Ecto neural progenitor cell (in vitro differentiated cells): Measurements from ENCODE around the gene ADCY3.
"Not testable (repeated sequence)": the region's sequence is repeated elsewhere in the genome, so short reads cannot be mapped to it uniquely, and the experiment has no call there.

ENCODE experiments used
- DNase-seq: peaks from one replicate; pipeline ENCODE4 v3.0.0-alpha.2; 2018; ENCODE audit warnings: low spot score

The ADCY3 gene

DNA sequence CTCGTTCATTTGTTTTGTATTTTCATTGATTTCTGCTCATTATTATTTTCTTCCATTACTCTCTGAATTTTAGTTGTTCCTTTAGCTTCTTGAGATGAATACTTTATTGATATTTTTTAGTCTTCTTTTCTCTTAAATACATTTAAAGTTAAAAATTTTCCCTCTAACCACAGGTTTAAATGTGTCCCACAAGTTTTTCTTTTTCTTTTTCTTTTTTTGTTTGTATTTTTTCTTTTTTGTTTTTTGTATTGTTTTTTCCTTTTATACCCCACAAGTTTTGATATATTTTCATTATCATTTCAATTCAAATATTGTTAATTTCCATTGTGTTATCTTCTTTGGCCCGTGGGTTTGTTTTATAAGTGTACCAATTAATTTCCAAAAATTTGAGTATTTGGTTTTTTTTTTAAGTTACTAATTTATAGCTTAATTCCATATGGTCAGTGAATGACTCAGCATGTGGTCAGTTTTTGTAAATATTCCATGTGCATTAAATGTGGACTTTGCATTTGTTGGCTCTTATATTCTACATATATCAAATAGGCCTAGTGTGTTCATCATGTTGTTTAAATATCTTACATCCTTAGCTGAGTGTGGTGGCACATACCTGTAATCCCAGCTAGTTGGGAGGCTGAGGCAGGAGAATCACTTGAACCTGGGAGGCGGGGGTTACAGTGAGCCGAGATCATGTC is 110.6 kb downstream of the ADCY3 start:
- DNase-seq: no peak

DNA sequence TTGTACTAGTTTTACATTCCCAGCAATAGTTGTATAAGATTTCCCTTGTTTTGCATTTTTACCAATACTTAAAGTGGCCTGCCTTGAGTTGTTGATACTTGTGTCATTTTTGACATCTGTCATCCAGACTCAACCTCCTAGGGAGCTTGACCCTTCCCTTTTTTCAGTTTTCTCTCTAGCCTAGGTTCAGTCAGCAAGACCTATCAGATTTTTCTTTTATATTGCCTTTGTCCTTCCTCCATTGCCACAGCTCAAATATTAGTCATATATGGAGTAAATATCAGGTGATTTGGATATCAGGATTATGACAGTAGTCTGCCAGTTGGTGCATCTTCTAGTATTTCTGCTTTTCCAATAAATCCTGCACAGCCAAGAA is 113.4 kb downstream of the ADCY3 start:
- no peak for DNase-seq

DNA sequence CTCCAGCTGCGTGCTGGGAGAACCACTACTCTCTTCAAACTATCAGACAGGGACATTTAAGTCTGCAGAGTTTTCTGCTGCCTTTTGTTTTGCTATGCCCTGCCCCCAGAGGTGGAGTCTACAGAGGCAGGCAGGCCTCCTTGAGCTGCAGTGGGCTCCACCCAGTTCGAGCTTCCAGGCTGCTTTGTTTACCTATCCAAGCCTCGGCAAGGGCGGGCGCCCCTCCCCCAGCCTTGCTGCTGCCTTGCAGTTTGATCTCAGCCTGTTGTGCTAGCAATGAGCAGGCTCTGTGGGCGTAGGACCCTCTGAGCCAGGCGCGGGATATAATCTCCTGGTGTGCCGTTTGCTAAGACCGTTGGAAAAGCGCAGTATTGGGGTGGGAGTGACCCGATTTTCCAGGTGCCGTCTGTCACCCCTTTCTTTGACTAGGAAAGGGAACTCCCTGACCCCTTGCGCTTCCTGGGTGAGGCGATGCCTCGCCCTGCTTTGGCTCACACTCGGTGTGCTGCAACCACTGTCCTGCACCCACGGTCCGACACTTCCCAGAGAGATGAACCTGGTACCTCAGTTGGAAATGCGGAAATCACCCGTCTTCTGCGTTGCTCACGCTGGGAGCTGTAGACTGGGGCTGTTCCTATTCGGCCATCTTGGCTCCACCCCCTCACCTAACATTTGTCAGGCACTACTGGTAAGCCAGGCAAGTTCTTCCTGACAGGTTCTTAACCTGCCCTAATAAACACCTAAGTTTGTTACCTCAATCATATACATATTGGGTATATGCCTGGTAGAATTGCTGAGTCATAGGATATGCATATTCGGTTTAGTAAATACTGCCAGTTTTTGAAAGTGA is 114.0 kb downstream of the ADCY3 start:
- not testable (repeated sequence) for DNase-seq

DNA sequence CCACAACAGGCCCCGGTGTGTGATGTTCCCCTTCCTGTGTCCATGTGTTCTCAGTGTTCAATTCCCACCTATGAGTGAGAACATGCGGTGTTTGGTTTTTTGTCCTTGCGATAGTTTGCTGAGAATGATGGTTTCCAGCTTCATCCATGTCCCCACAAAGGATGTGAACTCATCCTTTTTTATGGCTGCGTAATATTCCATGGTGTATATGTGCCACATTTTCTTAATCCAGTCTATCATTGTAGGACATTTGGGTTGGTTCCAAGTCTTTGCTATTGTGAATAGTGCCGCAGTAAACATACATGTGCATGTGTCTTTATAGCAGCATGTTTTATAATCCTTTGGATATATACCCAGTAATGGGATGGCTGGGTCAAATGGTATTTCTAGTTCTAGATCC is 119.5 kb downstream of the ADCY3 start:
- DNase-seq: not testable (repeated sequence)

DNA sequence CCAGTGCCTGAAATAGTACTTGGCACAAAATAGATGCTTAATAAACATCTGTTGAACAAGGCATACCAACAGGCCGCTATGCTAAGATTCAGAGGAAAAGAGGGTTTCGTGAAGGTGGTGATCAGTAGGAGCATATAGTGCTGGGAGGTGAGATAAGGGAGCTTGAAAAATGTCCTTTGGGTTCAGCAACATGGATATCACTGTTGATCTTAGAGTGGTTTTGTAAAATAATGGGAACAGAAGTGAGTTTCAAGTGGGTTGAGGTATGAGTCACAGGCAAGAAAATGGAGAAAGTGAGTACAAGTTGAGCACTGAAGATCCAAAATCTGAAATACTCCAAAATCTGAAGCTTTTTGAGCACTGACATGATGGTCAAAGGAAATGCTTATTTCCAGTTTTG is 122.4 kb downstream of the ADCY3 start:
- no peak for DNase-seq

DNA sequence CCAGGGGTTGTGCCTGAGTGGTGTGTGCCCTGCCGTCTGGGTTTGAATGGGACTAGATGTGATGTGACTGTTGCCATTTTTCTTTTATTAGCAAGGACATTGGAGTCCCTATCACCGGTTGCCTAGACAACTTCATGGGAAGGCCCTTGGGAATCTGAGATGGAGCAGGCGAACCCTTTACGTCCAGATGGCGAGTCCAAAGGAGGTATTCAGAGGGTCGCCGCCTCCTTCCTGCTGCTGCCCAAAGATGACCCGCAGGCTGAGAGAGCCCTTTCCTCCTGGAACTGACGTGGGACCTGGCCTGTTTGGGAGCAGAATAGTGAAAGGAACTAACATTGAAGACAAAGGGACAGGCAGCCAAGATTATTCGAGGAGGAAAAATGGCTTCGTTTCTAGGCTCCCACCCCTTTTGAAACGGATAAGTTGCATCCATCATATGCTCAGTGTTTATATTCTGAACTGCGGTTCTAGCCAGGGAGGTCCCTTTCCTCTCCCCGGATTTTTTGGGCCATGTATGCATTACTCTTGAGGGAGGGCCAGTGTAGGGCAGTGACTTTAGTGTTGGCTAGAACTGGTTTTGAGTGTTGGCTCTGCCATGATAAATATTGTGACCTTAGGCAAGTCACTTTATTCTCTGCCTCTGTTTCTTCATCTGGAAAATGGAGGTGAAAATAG is 126.1 kb downstream of the ADCY3 start:
- DNase-seq: no peak

DNA sequence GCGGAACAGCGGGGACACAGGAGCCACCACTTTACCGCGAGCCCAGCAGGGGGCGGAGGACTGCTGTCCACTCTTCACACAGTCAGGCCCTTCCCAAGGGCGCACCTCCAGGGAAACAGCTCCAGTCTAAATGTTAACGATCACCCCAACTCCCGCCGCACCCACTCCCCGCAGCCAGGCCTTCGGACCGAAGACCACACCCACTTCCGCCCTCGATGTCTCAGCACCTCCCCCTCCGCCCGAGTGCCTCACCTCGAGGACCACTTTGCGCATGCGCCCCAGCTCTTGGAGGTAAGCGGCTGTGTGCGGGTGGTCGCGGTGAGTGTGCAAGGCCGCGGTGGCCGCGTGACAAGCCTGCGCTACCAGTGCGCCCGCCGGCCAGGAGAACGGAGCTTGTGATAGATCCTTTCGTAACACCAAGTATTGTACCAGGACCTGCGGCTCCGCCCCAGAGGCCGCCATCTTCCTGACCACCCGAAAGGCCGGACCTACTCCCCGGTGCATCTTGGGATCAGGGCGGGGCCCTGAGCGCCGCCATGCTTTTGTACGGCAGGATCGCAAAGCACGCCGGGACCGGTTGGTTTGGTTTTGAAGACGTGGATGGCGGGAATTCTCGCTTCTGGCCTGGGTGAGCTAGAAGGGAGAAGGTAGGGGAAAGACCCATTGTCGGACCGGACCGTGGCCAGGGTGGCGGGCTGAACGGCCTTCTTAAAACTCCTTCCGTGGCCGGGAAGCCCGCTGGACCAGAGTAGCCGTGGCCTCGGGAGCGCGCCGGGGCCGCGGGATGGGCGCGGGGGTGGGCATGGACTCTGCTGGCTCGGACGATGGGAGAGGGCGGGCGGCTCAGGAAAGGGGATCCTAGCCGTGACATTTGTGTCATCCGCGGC is 126.9 kb downstream of the ADCY3 start, which contains the start of the genes CENPO and PTRHD1:
Gene CENPO (plus strand): TSS at position 552 of the 887 bp plus-strand sequence. CDS start 495 bp downstream, outside the sequence.
Gene PTRHD1 (minus strand): TSS at position 518 of the 887 bp plus-strand sequence. CDS start 14 bp downstream, at position 504.
- DNase-seq: peak; percentile 97

DNA sequence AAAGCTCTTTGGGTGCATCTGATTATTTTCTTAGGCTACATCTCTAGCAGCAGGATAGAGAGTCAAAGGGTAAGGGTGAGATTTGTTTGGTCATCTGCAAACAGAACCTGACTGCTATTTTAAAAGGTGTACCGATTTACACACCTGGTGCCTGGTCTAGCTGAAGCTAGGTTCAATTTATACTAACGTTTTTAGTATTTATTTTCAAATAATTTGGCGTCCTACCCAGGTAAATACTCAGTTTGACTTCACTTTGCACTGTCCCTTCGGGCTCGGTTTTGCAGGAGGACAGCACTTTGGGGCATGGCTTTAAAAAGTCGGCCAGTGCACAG is 127.5 kb downstream of the ADCY3 start:
- no peak for DNase-seq

DNA sequence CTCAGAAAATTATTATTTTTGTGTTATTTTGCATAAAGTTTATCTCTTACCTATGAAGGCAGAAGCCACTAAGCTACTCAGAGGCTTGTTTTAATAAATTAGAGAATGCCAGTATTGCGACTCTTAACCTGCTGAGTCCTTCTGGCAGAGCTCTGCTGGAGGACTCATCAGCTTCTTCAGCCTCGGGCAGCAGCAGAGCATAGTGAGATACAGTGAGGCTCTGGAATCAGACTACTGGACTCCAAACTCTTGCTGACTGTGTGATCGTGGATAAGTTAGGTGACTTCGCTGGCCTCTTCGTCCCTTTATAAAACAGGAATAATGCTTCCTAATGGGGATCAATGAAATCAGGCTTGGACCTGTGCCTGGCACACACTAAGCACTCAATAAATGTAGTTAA is 128.6 kb downstream of the ADCY3 start:
- no peak for DNase-seq

DNA sequence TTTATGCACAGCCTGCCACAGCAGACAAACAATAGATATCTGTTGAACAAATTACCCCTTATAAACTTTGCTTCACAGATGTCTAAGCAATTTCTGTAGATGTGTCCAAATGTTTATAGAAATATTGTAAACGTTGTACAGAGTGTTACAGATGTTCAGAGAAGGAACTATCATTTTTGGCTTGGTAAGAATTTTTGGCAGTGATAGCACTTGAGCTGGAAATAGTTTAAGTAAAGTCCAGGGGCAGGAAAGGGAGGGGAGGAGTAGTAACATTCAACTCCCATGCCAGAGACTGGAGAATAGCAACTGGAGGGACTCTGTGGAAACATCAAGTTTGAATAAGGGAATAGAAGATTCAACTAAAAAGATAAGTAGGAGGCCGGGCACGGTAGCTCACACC is 131.2 kb downstream of the ADCY3 start:
- no peak for DNase-seq

DNA sequence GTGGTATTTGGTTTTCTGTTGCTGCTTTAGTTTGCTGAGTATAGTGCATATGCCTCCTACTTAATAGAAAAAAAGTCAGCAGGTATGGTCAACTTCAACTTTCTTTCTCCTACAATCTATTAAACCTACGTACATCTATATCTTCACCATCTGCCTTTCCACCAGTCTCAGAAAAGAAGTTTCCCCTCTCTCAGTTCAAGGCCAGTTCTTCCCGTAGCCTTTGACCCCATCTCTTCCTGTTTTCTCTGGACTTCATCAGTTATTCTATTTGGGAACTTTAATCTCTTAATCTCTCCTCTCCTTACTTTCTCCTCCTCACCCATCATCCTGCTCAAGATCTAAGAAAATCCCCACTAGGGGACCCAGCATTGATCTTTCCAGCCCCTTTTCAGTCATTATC is 132.5 kb downstream of the ADCY3 start:
- DNase-seq: no peak

DNA sequence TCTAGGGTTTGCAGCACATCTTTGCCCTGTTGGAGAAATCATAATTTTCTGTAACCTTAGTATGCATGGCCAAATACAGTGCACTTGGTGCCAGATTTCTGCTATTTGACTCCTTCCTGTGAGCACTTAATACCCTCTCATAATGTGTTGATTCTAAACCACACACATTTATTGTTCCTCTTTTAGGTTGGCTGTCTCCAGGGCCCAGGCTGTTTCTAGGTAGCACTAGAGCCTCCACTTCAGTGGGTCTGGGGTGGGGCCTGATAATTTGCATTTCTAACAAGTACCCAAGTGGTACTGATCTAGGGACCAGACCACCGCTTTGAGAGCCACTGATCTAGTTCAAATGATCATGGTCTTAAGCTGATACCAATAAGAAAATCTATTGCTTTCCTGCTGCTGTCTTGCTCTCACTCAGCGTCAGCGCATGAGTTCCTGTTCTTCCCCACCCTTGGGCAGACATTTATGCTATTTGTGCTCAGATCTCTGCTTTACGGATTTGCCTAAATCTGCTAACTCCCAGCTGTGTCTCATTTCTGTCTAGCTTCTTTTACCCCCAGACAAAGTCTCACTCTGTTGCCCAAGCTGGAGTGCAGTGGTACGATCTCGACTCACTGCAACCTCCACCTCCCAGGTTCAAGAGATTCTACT is 134.2 kb downstream of the ADCY3 start:
- no peak for DNase-seq

DNA sequence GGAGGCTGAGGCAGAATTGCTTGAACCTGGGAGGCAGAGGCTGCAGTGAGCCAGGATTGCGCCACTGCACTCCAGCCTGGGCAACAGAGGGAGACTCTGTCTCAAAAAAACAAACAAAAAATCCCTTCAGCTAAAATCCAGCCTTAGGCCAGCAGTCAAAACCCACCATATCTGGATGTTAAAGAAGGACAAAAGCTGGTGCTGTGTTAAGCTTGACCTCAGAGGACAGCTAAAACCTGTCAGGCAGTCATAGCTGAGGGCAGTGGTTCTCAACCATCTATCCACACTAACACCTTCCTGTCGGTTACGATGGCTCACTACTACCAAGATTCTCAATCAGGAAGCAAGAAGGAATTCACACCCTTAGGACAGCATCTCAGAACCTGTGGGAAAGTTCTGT is 136.4 kb downstream of the ADCY3 start:
- no peak for DNase-seq

DNA sequence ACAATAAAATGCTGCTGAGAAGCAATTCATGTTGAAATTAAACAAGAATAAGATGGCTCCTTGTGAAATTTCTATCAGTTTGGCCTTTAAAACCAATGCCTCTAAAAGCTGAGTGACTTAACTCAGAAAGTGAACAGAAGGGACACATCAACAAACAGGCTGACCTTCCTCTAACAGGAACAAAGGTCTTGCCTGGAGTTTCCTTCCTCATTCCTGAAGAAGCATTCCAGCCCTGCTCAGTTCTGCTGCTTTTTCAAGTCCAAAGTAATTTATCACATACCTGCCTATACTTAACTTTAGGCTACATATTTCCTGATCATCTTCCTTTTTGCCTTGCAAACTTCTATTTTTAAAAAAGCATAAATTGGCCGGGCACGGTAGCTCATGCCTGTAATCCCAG is 140.9 kb downstream of the ADCY3 start:
- no peak for DNase-seq

DNA sequence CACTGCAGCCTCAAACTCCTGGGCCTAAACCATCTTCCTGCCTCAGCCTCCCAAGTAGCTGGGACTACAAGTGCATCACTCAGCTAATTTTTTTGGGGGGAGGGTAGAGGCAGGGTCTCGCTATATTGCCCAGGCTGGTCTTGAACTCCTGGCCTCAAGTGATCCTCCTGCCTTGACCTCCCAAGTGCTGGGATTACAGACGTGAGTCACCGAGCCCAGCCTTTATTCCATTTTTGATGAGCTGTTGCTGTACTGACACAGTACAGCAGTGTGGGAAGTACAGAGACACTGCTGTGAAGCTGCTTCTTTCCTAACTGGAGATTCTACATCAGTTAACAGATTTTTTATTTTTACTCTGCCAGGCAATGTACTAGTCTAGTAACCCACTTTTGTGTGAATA is 145.7 kb downstream of the ADCY3 start:
- no peak for DNase-seq

DNA sequence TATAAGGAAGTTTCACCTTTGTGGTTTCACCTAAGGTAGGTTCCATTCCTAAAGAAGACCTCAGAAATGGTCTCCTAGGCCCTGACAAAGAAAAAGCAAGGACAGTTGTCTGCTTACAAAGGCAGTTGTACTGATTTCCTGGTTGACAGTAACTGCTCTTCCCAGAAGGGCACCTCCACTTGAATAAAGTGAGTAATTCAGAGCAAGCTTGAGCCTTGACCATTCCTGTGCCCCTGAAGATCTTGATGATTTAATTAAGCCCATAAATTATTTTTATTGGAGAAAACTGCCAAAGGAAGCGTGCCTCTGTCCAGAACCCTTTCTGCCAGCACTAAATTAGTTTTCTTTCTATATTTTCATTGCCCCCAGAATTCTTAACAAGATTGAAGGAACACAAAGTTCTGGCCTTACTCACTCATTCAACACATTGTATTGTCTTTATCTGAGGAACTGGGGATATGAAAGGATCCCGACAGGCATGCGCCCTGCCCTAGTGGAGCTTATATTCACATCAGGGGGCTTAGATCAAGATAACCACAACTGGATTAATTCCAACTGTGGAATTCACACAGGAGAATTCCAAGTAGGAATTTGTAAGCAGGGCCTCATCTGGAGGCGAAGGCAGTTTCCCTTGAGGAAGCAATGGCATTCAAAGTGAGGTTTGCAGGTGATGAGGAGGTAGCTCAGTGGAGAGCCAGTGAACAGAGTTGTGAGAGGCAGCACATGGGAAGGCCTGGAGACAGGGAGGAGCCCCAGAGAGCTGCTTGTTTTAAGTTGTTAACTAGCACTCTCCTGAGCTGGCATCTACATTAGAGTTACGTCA is 148.1 kb downstream of the ADCY3 start:
- DNase-seq: no peak

DNA sequence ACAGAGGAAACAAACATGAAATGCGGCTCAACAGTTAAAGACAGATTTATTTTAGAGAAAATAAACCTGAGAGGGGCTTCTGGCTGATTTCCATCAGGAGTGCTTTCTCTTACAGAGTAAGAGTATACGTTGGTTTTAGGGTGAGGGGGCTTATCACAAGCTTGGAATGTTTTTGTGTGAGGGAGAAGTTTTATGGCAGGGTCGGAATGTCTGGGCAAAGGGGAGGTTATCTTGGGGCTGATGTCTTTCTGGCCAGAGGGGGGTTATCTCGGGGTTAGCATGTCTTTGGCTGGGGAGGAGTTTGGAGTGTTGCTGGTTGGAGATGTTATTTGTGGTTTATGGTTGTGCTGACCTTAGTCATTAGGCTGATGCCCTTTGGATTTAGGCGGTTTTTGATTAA is 149.0 kb downstream of the ADCY3 start:
- no peak for DNase-seq
